ENCODE results near the gene C11orf68.
A peak's percentile ranks its signal among the peaks of the same experiment; 100 is the strongest.
"Not testable (repeated sequence)": the region's sequence is repeated elsewhere in the genome, so short reads cannot be mapped to it uniquely, and the experiment has no call there.

The C11orf68 gene

DNA sequence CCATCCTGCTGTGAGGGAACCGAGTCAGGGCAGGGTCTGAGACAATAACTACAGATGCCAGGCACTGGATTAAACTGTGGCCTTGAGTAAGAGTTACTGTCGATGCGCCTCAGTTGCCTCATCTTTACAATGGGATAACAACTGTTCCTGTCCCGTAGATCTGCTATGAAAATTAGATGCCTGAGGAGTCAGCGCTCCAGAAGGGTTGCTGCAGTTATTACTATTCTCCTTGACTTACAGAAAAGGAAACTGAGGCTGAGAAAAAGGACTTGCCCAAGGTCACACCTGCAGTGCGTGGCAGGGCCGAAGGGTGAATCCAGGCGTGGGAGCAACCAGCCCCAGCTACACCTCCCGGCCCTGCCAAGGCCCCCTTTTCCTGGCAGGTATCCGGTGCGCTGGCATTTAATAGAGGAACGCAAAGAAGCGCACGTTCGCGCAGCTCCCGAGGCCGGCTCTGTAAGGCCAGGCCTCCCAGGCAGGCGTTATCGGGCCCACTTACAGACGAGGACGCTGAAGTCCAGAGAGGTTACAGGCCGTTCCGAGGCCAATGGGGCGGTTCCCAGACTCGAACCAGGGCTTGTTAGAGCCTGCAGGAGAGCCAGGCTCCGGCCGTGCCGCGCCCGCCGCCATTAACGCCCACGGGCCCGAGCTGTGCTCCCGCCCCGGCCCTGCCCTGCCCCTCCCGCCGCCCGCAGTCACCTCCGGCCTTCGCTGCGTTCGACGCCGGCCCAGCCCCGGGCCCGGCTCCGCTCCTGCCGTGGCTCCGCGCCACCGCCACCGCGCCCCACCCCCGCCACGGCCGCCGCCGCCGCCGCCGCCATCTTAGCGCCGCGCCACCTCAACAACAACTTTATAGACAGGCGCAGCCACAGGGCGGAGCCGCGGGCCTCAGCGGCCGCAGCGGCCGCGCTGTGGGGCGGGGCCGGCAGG lies at the start of gene C11orf68:
C11orf68 (minus strand) TSS at position 852 of the 930 bp plus-strand sequence; CDS start at position 821, 31 bp downstream.
- no peak for DNase-seq (ENCODE audit: low spot score)

- no peak for DNase-seq (ENCODE audit: low spot score)
Observed at GRCh38 chr11:65967329-65967934, 48.6 kb upstream of the C11orf68 start.

- DNase-seq (ENCODE audit: low spot score), result no peak
Observed at GRCh38 chr11:65965986-65966762, 47.3 kb upstream of the C11orf68 start.

DNA sequence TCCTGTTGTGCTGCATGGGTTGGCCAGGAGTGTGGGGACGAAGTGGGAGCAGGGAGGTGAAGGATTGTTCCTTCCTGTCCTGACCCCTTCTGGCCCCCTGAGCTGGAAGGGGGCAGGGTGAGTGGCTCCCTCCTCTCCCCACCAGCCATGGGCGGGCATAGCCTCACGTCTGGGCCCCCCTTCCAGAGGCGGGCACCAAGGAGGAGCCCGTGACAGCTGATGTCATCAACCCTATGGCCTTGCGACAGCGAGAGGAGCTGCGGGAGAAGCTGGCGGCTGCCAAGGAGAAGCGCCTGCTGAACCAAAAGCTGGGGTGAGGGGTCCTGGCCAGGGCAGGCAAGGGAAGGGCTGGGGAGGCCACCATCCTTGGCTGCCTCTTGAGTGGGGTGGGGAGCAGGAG lies 46.0 kb upstream of the C11orf68 start:
- DNase-seq (ENCODE audit: low spot score), result no peak

GRCh38 chr11:65962141-65962564 lies 43.3 kb upstream of the C11orf68 start:
- DNase-seq (ENCODE audit: low spot score), result no peak

DNA sequence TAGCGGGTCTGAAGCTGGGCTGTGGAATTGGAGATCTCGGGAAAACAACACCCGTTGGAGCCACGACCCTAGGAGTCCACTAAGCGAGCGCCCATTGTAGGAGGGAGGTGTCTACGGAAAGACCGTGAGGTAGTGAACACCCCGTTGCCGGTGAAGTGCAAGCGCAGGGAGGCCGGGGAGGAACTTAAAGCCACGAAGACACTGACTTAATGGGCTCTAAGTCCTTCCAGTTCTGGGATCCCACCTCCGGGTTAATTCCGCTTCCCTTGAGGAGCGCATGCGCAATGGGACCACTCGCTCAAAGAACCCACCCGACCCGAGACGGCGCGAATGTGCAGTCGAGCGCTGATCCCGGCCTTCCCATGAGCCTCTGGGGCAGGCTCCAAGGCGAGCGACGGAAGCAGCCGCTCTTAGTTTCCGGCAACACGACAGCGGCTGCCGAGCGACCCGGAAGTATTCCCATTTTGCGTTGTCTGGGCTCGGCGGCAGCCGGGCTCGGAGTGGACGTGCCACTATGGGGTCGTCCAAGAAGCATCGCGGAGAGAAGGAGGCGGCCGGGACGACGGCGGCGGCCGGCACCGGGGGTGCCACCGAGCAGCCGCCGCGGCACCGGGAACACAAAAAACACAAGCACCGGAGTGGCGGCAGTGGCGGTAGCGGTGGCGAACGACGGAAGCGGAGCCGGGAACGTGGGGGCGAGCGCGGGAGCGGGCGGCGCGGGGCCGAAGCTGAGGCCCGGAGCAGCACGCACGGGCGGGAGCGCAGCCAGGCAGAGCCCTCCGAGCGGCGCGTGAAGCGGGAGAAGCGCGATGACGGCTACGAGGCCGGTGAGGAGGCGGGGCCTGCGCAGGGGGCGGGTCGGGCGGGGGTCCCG lies 42.6 kb upstream of the C11orf68 start, which contains the start of gene SART1:
SART1 (plus strand) TSS at position 468 of the 874 bp plus-strand sequence; CDS start at position 515, 47 bp downstream.
- DNase-seq (ENCODE audit: low spot score), result peak; percentile 98

- DNase-seq (ENCODE audit: low spot score), result no peak
Observed at GRCh38 chr11:65960824-65961266, 42.0 kb upstream of the C11orf68 start.

- no peak for DNase-seq (ENCODE audit: low spot score)
Observed at GRCh38 chr11:65958774-65959420, 40.0 kb upstream of the C11orf68 start.

DNA sequence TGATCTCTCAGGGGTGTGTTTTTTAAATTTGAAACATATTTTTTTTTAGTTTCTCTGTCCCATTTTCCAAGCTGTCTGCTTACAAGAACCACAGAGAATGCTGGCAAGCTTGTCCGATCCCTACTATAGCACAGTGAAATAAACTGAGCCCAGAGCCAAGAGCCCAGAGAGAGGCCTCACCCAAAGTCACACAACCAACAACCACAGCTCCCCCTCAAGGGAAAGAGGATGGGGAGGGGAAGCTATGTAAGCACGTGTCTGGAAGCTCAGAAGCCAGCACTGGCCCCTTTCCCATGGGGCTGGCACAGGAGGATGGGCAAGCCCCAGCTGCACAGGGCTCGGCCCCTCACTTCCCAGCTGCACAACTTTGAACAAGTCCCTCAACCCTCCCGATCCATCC lies 39.4 kb upstream of the C11orf68 start:
- no peak for DNase-seq (ENCODE audit: low spot score)

- DNase-seq (ENCODE audit: low spot score), result no peak
Observed at GRCh38 chr11:65954771-65955170, 35.9 kb upstream of the C11orf68 start.

DNA sequence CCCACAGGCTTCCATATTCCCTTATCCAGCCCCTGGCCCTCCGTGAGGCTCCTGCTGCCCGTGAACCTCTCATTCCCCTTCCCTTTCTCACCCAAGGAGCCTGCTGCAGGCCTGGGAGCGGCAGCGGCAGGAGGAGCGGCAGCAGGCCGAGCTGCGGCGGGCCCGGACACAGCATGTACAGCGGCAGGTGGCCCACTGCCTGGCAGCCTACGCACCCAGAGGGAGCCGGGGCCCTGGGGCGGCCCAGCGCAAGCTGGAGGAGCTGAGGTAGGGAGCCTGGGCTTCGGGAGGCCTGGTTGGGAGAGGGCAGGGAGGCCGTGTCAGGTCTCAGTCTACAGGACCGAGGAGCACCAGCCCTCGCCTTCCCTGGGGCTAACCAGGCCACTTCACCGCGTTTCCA lies 34.6 kb upstream of the C11orf68 start:
- DNase-seq (ENCODE audit: low spot score), result no peak

DNA sequence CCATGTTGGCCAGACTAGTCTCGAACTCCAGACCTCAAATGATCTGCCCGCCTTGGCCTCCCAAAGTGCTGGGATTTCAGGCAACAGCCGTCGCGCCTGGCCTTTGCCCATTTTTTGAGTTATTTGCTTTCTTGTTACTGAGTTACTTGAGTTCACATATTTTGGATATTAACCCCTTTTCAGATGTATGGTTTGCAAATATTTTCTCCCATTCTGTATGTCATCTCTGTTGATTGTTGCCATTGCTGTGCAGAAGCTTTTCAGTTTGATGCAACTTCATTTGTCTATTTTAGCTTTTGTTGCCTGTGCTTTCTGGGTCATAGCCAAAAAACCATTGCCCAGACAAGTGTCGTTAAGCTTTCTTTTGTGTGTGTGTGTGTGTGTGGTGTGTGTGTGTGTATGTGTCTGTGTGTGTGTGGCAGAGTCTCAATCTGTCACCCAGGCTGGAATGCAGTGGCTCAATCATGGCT lies 33.2 kb upstream of the C11orf68 start:
- no peak for DNase-seq (ENCODE audit: low spot score)

DNA sequence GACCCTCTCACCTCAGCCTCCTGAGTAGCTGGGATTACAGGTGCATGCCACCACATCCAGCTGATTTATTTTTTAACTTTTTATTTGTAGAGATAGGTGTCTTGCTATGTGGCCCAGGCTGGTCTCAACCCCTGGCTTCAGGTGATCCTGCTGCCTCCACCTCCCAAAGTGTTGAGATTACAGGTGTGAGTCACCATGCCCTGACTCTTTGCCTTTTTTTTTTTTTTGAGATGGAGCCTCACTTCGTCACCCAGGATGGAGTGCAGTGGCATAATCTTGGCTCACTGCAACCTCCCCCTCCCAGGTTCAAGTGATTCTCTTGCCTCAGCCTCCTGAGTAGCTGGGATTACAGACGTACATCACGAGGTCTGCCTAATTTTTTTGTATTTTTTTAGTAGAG lies 32.8 kb upstream of the C11orf68 start:
- DNase-seq (ENCODE audit: low spot score), result not testable (repeated sequence)

DNA sequence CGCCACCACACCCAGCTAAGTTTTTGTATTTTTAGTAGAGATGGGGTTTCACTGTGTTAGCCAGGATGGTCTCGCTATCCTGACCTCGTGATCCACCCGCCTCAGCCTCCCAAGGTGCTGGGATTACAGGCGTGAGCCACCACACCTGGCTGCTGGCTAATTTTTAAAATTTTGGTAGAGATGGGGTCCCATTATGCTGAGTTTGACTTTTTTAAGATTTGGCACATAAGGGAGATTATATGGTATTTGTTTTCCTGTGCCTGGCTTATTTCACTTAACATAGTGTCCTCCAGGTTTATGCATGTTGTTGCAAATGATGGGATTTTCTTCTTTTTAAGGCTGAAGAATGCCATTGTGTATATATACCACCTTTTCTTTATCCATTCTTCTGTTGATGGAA lies 31.8 kb upstream of the C11orf68 start:
- DNase-seq (ENCODE audit: low spot score), result not testable (repeated sequence)

DNA sequence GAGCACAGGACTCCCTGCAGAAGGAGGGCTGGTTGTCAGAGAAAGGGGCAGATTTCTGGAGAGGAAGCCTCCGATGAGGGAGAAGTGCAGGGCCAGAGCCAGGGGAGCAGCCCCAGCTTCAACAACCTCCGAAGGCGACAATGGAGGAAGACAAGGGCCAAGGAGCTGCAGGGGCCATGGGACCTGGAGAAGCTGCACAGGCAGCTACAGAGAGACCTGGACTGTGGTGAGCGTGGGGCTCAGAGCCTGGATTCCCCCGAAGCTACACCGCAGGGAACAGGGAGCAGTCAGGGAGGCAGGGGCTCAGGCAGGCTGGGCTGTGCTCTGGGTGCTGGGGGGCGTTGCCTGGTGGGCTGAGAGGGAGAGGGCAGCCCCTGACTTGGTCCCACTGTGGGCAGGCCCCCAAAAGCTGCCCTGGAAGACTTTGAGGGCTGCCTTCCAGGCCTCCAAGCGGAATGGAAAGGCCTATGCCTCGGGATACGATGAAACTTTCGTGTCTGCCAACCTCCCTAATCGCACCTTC lies 28.8 kb upstream of the C11orf68 start:
- DNase-seq (ENCODE audit: low spot score), result no peak

DNA sequence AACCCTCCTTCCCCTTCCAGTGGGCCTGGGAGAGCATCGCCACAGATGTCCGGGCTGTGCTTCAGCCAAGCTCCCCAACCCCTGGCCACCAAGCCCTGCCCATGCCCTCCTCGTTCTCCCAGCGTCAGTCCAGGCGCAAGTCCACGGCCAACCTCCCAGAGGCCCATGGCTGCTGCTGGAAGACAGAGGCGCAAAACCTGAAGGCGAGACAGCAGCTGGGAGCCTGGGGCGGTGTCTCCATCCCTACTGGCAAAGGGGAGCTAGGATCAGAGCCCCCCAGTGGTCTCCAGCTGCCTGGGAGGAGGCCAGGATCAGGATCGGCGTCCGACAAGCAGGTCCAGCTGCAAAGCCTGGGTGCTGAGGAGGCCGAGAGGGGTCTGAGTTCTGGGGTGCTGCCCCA lies 28.3 kb upstream of the C11orf68 start:
- DNase-seq (ENCODE audit: low spot score), result no peak

DNA sequence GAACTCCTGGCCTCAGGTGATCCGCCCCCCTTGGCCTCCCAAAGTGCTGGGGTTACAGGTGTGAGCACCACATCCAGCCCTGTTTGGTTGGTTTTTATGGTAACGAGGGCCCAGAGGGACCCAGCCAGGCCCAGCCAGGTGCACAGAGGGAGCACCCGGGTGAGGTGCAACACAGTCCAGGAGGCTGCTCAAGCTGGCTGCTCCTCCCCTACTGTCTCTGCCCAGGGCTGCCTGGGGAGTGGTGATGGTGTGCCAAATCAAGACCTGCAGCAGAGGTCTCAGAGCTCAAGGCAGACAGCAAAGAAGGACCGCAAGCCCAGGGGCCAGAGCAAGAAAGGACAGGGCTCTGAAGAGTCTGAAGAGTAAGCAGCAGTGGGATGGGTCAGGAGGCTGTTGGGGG lies 27.8 kb upstream of the C11orf68 start:
- no peak for DNase-seq (ENCODE audit: low spot score)

- no peak for DNase-seq (ENCODE audit: low spot score)
Observed at GRCh38 chr11:65945941-65946558, 27.2 kb upstream of the C11orf68 start.

DNA sequence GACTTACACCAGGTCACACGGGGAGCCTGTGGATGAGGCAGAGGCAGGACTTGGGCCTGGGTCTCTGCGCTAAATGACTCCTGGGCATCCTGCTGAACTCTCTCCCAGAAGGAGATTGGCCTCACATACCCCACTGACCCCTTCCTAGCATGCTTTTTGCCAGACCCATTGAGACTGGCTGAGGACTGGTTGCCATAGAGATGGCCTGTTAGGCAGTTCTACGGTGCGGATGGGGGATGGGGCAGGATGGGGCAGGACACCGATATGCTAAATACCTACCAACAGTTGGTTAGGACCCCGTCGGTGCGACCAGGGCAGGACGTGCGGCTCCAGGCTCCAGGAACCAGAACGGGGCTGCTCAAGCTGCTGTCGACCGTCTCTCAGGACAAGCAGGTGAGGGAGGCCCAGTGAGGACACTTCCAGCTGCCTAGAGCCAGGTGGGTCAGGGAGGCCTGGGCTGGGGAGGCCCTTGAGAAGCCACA lies 26.6 kb upstream of the C11orf68 start, which contains the start of gene TSGA10IP:
TSGA10IP (plus strand) TSS at position 51 of the 482 bp plus-strand sequence; CDS start at position 247, 196 bp downstream.
- DNase-seq (ENCODE audit: low spot score), result no peak

- no peak for DNase-seq (ENCODE audit: low spot score)
Observed at GRCh38 chr11:65944767-65945166, 25.9 kb upstream of the C11orf68 start.

Measured in putamen (tissue), 1 donor.